H1 (cell line): ENCODE results near the gene C22orf31.

Source experiments
- CBX5 ChIP-seq: fragments of 300-800, 300-1000 bp; sonication (generic); IDR thresholded peaks from 2 replicates; pipeline ENCODE4 v1.7.1; 2016; ENCODE audit warnings: antibody characterized with exemption, low read length, low read depth
- CEBPB ChIP-seq: IDR thresholded peaks from 2 replicates; pipeline ENCODE4 v1.6.1; 2012; ENCODE audit warnings: low read depth, low read length
- CREB1 ChIP-seq: IDR thresholded peaks from 2 replicates; pipeline ENCODE4 v1.6.1; 2012; ENCODE audit warnings: inconsistent platforms
- HDAC2 ChIP-seq, 2 experiments: fragments of 300-600 bp in 1 of 2; sonication (generic) in 1 of 2; IDR thresholded peaks; 2 replicates each; pipeline ENCODE4 v1.6.1; 2011 to 2012; ENCODE audit warnings: low read depth in 2 of 2, low read length in 2 of 2, mild to moderate bottlenecking in 2 of 2, moderate library complexity in 2 of 2, borderline replicate concordance in 1 of 2, inconsistent platforms in 1 of 2
- POLR2A ChIP-seq, 2 experiments: IDR thresholded peaks; 1 replicate in 1 of 2; 2 replicates in 1 of 2; pipeline ENCODE4 v1.6.1; 2011; ENCODE audit warnings: low read depth in 2 of 2, low read length in 2 of 2, mild to moderate bottlenecking in 2 of 2; ENCODE audit errors: control extremely low read depth in 1 of 2
- POLR2AphosphoS5 ChIP-seq: IDR thresholded peaks from 2 replicates; pipeline ENCODE4 v1.6.1; 2011; ENCODE audit warnings: low read depth, low read length
- RAD21 ChIP-seq, 2 experiments: IDR thresholded peaks in 1 of 2; conservative IDR thresholded peaks in 1 of 2; 2 replicates each; pipeline ENCODE4 v1.6.1; 2011; ENCODE audit warnings: low read depth in 2 of 2, low read length in 2 of 2, improper control_type of control experiment in 1 of 2, inconsistent platforms in 1 of 2, mild to moderate bottlenecking in 1 of 2, moderate library complexity in 1 of 2
- RNF2 ChIP-seq: fragments of 200-900, 300-1000 bp; sonication (generic); IDR thresholded peaks from 2 replicates; pipeline ENCODE4 v1.7.1; 2016; ENCODE audit warnings: borderline replicate concordance, low read depth, mild to moderate bottlenecking, antibody characterized with exemption, low read length; ENCODE audit not compliant: poor library complexity, severe bottlenecking; ENCODE audit errors: missing control alignments
- RXRA ChIP-seq: IDR thresholded peaks from 2 replicates; pipeline ENCODE4 v1.6.1; 2011; ENCODE audit warnings: low read depth, mild to moderate bottlenecking, low read length, moderate library complexity; ENCODE audit not compliant: insufficient read depth
- SAP30 ChIP-seq: fragments of 300-600 bp; sonication (generic); IDR thresholded peaks from 2 replicates; pipeline ENCODE4 v1.7.1; 2012; ENCODE audit warnings: low read length, moderate library complexity, mild to moderate bottlenecking, inconsistent platforms; ENCODE audit not compliant: insufficient read depth, insufficient replicate concordance
- TBP ChIP-seq: IDR thresholded peaks from 2 replicates; pipeline ENCODE4 v1.6.1; 2011; ENCODE audit warnings: low read depth, low read length, improper control_type of control experiment
- TF ChIP-seq, protein P1 (sequence below), 3 experiments: IDR thresholded peaks; 1 replicate in 2 of 3; 2 replicates in 1 of 3; pipeline versions ENCODE4 v1.5.1 to v1.6.1; 2011; ENCODE audit warnings: low read length in 3 of 3, mild to moderate bottlenecking in 3 of 3, inconsistent platforms in 2 of 3, low read depth in 1 of 3, moderate library complexity in 1 of 3; ENCODE audit not compliant: insufficient read depth in 1 of 3; ENCODE audit errors: control extremely low read depth in 1 of 3

DNA sequence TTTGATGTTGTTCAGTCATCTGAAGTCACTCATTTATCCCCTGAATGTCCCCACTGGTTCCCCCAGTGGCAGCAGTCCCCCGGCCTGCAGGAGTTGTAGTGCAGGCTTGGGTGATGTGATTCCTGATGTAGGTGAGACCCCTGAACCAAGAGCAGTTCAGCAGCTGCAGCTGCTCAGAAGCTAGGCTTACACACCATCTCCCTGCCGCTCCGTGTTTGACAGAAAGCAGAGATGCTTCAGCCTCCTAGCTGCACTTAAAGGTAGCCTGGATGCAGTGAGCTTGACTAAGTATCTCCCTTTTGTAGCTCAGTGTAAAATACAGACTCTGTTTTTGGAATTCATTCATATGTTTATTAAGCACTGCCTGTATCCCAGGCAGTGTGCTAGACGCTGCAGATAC is 47.3 kb downstream of the C22orf31 start:
- TF ChIP-seq, protein P1, sequence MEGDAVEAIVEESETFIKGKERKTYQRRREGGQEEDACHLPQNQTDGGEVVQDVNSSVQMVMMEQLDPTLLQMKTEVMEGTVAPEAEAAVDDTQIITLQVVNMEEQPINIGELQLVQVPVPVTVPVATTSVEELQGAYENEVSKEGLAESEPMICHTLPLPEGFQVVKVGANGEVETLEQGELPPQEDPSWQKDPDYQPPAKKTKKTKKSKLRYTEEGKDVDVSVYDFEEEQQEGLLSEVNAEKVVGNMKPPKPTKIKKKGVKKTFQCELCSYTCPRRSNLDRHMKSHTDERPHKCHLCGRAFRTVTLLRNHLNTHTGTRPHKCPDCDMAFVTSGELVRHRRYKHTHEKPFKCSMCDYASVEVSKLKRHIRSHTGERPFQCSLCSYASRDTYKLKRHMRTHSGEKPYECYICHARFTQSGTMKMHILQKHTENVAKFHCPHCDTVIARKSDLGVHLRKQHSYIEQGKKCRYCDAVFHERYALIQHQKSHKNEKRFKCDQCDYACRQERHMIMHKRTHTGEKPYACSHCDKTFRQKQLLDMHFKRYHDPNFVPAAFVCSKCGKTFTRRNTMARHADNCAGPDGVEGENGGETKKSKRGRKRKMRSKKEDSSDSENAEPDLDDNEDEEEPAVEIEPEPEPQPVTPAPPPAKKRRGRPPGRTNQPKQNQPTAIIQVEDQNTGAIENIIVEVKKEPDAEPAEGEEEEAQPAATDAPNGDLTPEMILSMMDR (IDR thresholded peaks at IDR 0.05; ENCODE audit: control extremely low read depth in 1 of 3, insufficient read depth in 1 of 3, low read depth in 1 of 3, low read length in 3 of 3): no peak
- TF ChIP-seq TBP (no peak), POLR2A (IDR thresholded peaks at IDR 0.05; ENCODE audit: control extremely low read depth in 1 of 2, low read depth in 2 of 2, low read length in 2 of 2) (no peak), RAD21 (IDR thresholded peaks at IDR 0.05 in 1 of 2, conservative IDR thresholded peaks at IDR 0.05 in 1 of 2; ENCODE audit: low read depth in 2 of 2, low read length in 2 of 2) (no peak), RNF2 (no peak), CEBPB (no peak), POLR2AphosphoS5 (no peak), SAP30 (no peak), HDAC2 (IDR thresholded peaks at IDR 0.05; ENCODE audit: borderline replicate concordance in 1 of 2, low read depth in 2 of 2, low read length in 2 of 2) (no peak), CREB1 (no peak), RXRA (no peak), CBX5 (no peak)
